ENCODE data around the gene FAM181A. TPM values are rescaled to one million over a fixed set of nuclear protein-coding genes. Genes with fewer than 3 reads are reported as not detected.

The FAM181A gene
- total and polyA plus RNA-seq, 2 of the 4 experiments (the other 2 are of a cell fraction) = not detected

DNA sequence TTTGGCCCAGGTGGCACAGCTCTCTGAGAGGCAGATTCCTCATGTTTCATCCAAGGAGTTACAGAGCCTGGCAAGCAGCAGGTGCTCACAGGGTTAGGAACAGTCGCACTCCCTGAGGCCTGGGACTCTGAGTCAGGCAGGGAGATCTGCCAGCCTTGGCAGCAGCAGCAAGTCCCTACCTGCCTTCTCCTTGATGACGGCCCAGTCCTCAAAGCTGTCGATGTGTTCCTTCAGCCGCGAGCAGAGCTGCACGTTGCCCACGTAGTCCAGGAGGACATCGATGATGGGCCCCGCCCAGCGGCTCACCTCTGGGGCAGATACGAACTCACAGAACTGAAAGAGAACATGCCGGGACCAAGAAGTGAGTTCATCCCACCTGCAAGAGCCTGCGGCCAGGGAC, 10.4 kb downstream of the FAM181A start:
- Histone ChIP-seq H2BK5ac (ENCODE audit: low read depth, low read length, poor library complexity, severe bottlenecking) (no peak overlapping the region), H3K9ac (ENCODE audit: low read depth, low read length) (no peak overlapping the region), H4K20me1 (ENCODE audit: insufficient read depth, low read length) (peaks cover 3% of the 10 kb centered on the region; the same call in 1 of the 2 replicates), H3K9me3 (ENCODE audit: control insufficient read depth, insufficient read depth, low read length) (no peaks in the 10 kb centered on the region), H3K56ac (ENCODE audit: extremely low read depth, insufficient read depth, low read length) (no peak overlapping the region), H3K4ac (ENCODE audit: low read depth, low read length) (no peak overlapping the region), H3K4me1 (ENCODE audit: control insufficient read depth, insufficient read depth, low read length) (peaks cover 7% of the 10 kb centered on the region), H2BK120ac (ENCODE audit: low read depth, low read length) (no peak overlapping the region), H3K27me3 (ENCODE audit: control insufficient read depth, insufficient read depth, low read length) (peaks cover 33% of the 10 kb centered on the region), H4K8ac (ENCODE audit: low read depth in 2 of 2, low read length in 2 of 2) (no peak overlapping the region), H3K79me1 (ENCODE audit: low read depth in 1 of 2, low read length in 2 of 2) (no peaks in the 10 kb centered on the region), H2AK5ac (ENCODE audit: low read depth, low read length) (no peak overlapping the region), H3K23ac (ENCODE audit: low read depth, low read length) (no peak overlapping the region), H3K27ac (ENCODE audit: insufficient read depth, low read length) (no peak overlapping the region), H3K18ac (ENCODE audit: low read depth, low read length) (no peak overlapping the region), H3K36me3 (ENCODE audit: control insufficient read depth, insufficient read depth, low read length) (no peaks in the 10 kb centered on the region), H3K4me2 (ENCODE audit: low read depth, low read length) (no peak overlapping the region), H3K9me1 (ENCODE audit: insufficient read depth, low read length) (no peaks in the 10 kb centered on the region), H3K4me3 (ENCODE audit: insufficient read depth, low read depth, low read length) (no peak overlapping the region), H2AK9ac (replicated peaks; ENCODE audit: low read depth, low read length, poor library complexity) (no peak overlapping the region), H3K14ac (replicated peaks; ENCODE audit: low read depth, low read length) (no peak overlapping the region), H4K91ac (ENCODE audit: insufficient read depth, low read depth, low read length) (no peak overlapping the region), H4K5ac (ENCODE audit: low read depth, low read length) (no peak overlapping the region), H2BK15ac (ENCODE audit: low read depth, low read length) (no peak overlapping the region), H2AFZ (replicated peaks; ENCODE audit: low read length, poor library complexity) (no peak overlapping the region), H2BK20ac (ENCODE audit: low read depth, low read length) (no peak overlapping the region)
- 96% methylated on average over 8 of the region's 13 CpGs; no CpG with 5 or more reads in 1 of the 2 experiments for WGBS, 2 experiments (ENCODE audit: extremely low coverage in 2 of 2, insufficient read length in 1 of 2)
- in situ Hi-C loops (cut with MboI; ENCODE audit: low sequenced_read_pairs) (no loop called here), intact Hi-C loops (cut with micrococcal nuclease) (no loop called here), dilution Hi-C loops (cut with HindIII; ENCODE audit: low sequenced_read_pairs, unreplicated experiment) (no loop called here)
- ATAC-seq (ENCODE audit: low read depth) (no peak), DNase-seq (no peak)
- TF ChIP-seq MAZ (IDR thresholded peaks at IDR 0.05; ENCODE audit: borderline replicate concordance, low read depth, low read length) (no peak), RFX5 (IDR thresholded peaks at IDR 0.05; ENCODE audit: low read depth, low read length) (no peak), USF2 (IDR thresholded peaks at IDR 0.05; ENCODE audit: low read depth, low read length) (no peak), RAD21 (IDR thresholded peaks at IDR 0.05; ENCODE audit: low read length) (no peak), BHLHE40 (IDR thresholded peaks at IDR 0.05; ENCODE audit: low read depth, low read length) (no peak), RCOR1 (IDR thresholded peaks at IDR 0.05; ENCODE audit: insufficient replicate concordance, low read length) (no peak), CHD1 (IDR thresholded peaks at IDR 0.05; ENCODE audit: low read depth, low read length) (no peak), CEBPB (IDR thresholded peaks at IDR 0.05; ENCODE audit: low read depth, low read length) (no peak), FOS (IDR thresholded peaks at IDR 0.05; ENCODE audit: low read depth, low read length) (no peak), NFE2L2 (IDR thresholded peaks at IDR 0.05; ENCODE audit: low read depth, low read length) (no peak)
- TF ChIP-seq, protein P1, sequence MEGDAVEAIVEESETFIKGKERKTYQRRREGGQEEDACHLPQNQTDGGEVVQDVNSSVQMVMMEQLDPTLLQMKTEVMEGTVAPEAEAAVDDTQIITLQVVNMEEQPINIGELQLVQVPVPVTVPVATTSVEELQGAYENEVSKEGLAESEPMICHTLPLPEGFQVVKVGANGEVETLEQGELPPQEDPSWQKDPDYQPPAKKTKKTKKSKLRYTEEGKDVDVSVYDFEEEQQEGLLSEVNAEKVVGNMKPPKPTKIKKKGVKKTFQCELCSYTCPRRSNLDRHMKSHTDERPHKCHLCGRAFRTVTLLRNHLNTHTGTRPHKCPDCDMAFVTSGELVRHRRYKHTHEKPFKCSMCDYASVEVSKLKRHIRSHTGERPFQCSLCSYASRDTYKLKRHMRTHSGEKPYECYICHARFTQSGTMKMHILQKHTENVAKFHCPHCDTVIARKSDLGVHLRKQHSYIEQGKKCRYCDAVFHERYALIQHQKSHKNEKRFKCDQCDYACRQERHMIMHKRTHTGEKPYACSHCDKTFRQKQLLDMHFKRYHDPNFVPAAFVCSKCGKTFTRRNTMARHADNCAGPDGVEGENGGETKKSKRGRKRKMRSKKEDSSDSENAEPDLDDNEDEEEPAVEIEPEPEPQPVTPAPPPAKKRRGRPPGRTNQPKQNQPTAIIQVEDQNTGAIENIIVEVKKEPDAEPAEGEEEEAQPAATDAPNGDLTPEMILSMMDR (conservative IDR thresholded peaks at IDR 0.05; ENCODE audit: low read depth, low read length) = no peak
- no TSS peak for BruUV-seq (replicated peaks)
- CTCF ChIA-PET = no interaction called here
- POLR2A ChIA-PET (ENCODE audit: unreplicated experiment) = no interaction called here
